HG03280 (cell line): ENCODE results near the gene CPNE2.

Experiments used
- ATAC-seq: cut with Tn5 transposase; IDR thresholded peaks from one replicate; pipeline ENCODE4 v1.9.1; 2021; ENCODE audit warnings: mild to moderate bottlenecking, moderate library complexity; ENCODE audit not compliant: unreplicated experiment

The CPNE2 gene

GRCh38 chr16:57141822-57142631 lies 49.6 kb downstream of the CPNE2 start:
- no peak for ATAC-seq

- no peak for ATAC-seq
These were observed 51.0 kb downstream of the CPNE2 start for GRCh38 chr16:57143149-57143921.

GRCh38 chr16:57144027-57144426 lies 51.6 kb downstream of the CPNE2 start:
- ATAC-seq = no peak

GRCh38 chr16:57145046-57146021 lies 53.0 kb downstream of the CPNE2 start:
- no peak for ATAC-seq

GRCh38 chr16:57146040-57146647 lies 53.8 kb downstream of the CPNE2 start:
- no peak for ATAC-seq

GRCh38 chr16:57146735-57147134 lies 54.4 kb downstream of the CPNE2 start:
- no peak for ATAC-seq

GRCh38 chr16:57147381-57148221 lies 55.2 kb downstream of the CPNE2 start:
- ATAC-seq = no peak

- ATAC-seq = no peak
These were observed 56.1 kb downstream of the CPNE2 start for GRCh38 chr16:57148481-57148880.

- ATAC-seq = no peak
These were observed 57.0 kb downstream of the CPNE2 start for GRCh38 chr16:57149391-57149790.

GRCh38 chr16:57150682-57151330 lies 58.4 kb downstream of the CPNE2 start:
- ATAC-seq = no peak

GRCh38 chr16:57151369-57151768 lies 59.0 kb downstream of the CPNE2 start:
- ATAC-seq = no peak

GRCh38 chr16:57152096-57153093 lies 60.0 kb downstream of the CPNE2 start:
- ATAC-seq = no peak

- ATAC-seq = no peak
These were observed 61.5 kb downstream of the CPNE2 start for GRCh38 chr16:57153841-57154240.

GRCh38 chr16:57155702-57156350 lies 63.4 kb downstream of the CPNE2 start:
- no peak for ATAC-seq

- no peak for ATAC-seq
These were observed 63.9 kb downstream of the CPNE2 start for GRCh38 chr16:57156351-57156703.

GRCh38 chr16:57157533-57157932 lies 65.2 kb downstream of the CPNE2 start:
- no peak for ATAC-seq

- ATAC-seq = no peak
These were observed 67.1 kb downstream of the CPNE2 start for GRCh38 chr16:57159447-57159846.

- ATAC-seq = no peak
These were observed 71.5 kb downstream of the CPNE2 start for GRCh38 chr16:57163842-57164241.
